Neural progenitor cell (in vitro differentiated cells): ENCODE data around the gene NOD1. TPM values are rescaled to one million over a fixed set of nuclear protein-coding genes. Genes with fewer than 3 reads are reported as not detected.
A peak's percentile ranks its signal among the peaks of the same experiment; 100 is the strongest.

Source experiments
- DNase-seq: peaks from one replicate; pipeline ENCODE4 v3.0.0-alpha.2; 2016; ENCODE audit warnings: low spot score
- H2AFZ ChIP-seq: fragments of 200-600 bp; sonication (generic); replicated peaks from 2 replicates; pipeline ENCODE4 v1.6.1; 2016; ENCODE audit warnings: antibody characterized with exemption
- H3F3A ChIP-seq: fragments of 200-600 bp; sonication (generic); 2 replicates; pipeline ENCODE4 v1.6.1; 2016; ENCODE audit warnings: antibody characterized with exemption, low read depth
- H3K27ac ChIP-seq: fragments of 200-600 bp; sonication (generic); 2 replicates; pipeline ENCODE4 v1.5.1; 2016; ENCODE audit warnings: mild to moderate bottlenecking
- H3K27me3 ChIP-seq: fragments of 200-600 bp; sonication (generic); 2 replicates; pipeline ENCODE4 v1.6.1; 2016; ENCODE audit warnings: mild to moderate bottlenecking, moderate library complexity
- H3K36me3 ChIP-seq: fragments of 200-600 bp; sonication (generic); 2 replicates; pipeline ENCODE4 v1.5.1; 2016
- H3K4me1 ChIP-seq: fragments of 200-600 bp; sonication (generic); 2 replicates; pipeline ENCODE4 v1.6.1; 2016; ENCODE audit warnings: mixed run types
- H3K4me2 ChIP-seq: fragments of 200-600 bp; sonication (generic); 2 replicates; pipeline ENCODE4 v1.6.1; 2016
- H3K4me3 ChIP-seq: fragments of 200-600 bp; sonication (generic); 2 replicates; pipeline ENCODE4 v1.5.1; 2016
- H3K79me2 ChIP-seq: fragments of 200-600 bp; sonication (generic); 2 replicates; pipeline ENCODE4 v1.6.1; 2016; ENCODE audit warnings: low read depth
- H3K9ac ChIP-seq: fragments of 200-600 bp; sonication (generic); 2 replicates; pipeline ENCODE4 v1.6.1; 2016
- H3K9me3 ChIP-seq: fragments of 200-600 bp; sonication (generic); 2 replicates; pipeline ENCODE4 v1.5.1; 2016; ENCODE audit warnings: low read depth
- H4K20me1 ChIP-seq: fragments of 200-600 bp; sonication (generic); 2 replicates; pipeline ENCODE4 v1.6.1; 2016; ENCODE audit warnings: low read depth
- H3K27ac Mint-ChIP-seq: 3 replicates; pipeline ENCODE4 v1.8.0; 2021; ENCODE audit warnings: mixed read lengths
- H3K27me3 Mint-ChIP-seq: 2 replicates; pipeline ENCODE4 v1.8.0; 2022; ENCODE audit warnings: low read depth, mild to moderate bottlenecking, inconsistent platforms, moderate library complexity, mixed read lengths; ENCODE audit not compliant: insufficient read depth
- H3K36me3 Mint-ChIP-seq: 3 replicates; pipeline ENCODE4 v1.8.0; 2021; ENCODE audit warnings: mixed read lengths
- H3K4me1 Mint-ChIP-seq: 3 replicates; pipeline ENCODE4 v1.8.0; 2021; ENCODE audit warnings: mixed read lengths
- H3K4me3 Mint-ChIP-seq: 3 replicates; pipeline ENCODE4 v1.8.0; 2021; ENCODE audit warnings: mild to moderate bottlenecking, moderate library complexity, mixed read lengths
- H3K9me3 Mint-ChIP-seq: 3 replicates; pipeline ENCODE4 v1.8.0; 2020; ENCODE audit warnings: mixed read lengths
- EZH2 ChIP-seq: fragments of 200-600 bp; sonication (generic); IDR thresholded peaks from 2 replicates; pipeline ENCODE4 v1.6.1; 2017; ENCODE audit warnings: antibody characterized with exemption, mild to moderate bottlenecking, moderate library complexity
- EZH2phosphoT487 ChIP-seq: fragments of 200-600 bp; sonication (generic); IDR thresholded peaks from 2 replicates; pipeline ENCODE4 v1.6.1; 2017; ENCODE audit warnings: antibody characterized with exemption
- total RNA-seq: library from RNA; depleted of rRNA; stranded (reverse); fragments of >200 nt; gene quantifications from 2 replicates; pipeline ENCODE4 v1.2.3, GENCODE V29; 2015; ENCODE audit warnings: low replicate concordance
- TF ChIP-seq, protein P1 (sequence below): fragments of 200-600 bp; sonication (generic); IDR thresholded peaks from 2 replicates; pipeline ENCODE4 v1.5.1; 2017; ENCODE audit warnings: antibody characterized with exemption, mild to moderate bottlenecking

The NOD1 gene
- total RNA-seq, 1 donor from 2014 or later = 5.0 TPM

DNA sequence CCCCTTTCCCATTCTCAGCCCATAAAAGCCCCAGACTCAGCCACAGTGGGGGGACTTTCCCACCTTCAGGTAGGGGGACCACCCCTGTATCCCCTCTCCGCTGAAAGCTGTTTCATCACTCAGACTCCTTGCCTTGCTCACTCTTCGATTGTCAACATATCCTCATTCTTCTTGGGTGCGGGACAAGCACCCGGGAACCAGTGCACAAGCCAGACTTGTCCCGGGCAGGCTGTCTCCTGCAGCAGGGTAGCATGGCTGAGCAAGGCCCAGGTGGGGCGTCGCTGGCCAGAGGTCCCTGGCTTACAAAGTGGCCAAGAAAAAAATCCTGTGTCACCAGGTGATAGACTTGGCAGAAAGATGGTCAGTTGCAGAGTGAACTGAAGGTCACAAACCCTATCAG is 64.7 kb downstream of the NOD1 start:
- no peaks in the 10 kb centered on the region for H3K27me3 ChIP-seq
- Mint-ChIP-seq H3K4me1 (no peaks in the 10 kb centered on the region), H3K36me3 (peaks cover 1% of the 10 kb centered on the region), H3K27ac (no peak overlapping the region), H3K9me3 (peaks cover 7% of the 10 kb centered on the region), H3K27me3 (peaks cover 3% of the 10 kb centered on the region), H3K4me3 (peak overlapping the region; percentile 31)
- H3F3A ChIP-seq = peaks cover 15% of the 10 kb centered on the region
- no peaks in the 10 kb centered on the region for H4K20me1 ChIP-seq
- TF ChIP-seq, protein P1, sequence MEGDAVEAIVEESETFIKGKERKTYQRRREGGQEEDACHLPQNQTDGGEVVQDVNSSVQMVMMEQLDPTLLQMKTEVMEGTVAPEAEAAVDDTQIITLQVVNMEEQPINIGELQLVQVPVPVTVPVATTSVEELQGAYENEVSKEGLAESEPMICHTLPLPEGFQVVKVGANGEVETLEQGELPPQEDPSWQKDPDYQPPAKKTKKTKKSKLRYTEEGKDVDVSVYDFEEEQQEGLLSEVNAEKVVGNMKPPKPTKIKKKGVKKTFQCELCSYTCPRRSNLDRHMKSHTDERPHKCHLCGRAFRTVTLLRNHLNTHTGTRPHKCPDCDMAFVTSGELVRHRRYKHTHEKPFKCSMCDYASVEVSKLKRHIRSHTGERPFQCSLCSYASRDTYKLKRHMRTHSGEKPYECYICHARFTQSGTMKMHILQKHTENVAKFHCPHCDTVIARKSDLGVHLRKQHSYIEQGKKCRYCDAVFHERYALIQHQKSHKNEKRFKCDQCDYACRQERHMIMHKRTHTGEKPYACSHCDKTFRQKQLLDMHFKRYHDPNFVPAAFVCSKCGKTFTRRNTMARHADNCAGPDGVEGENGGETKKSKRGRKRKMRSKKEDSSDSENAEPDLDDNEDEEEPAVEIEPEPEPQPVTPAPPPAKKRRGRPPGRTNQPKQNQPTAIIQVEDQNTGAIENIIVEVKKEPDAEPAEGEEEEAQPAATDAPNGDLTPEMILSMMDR = no peak
- TF ChIP-seq EZH2 (no peak), EZH2phosphoT487 (no peak)
- DNase-seq = no peak
- H3K4me2 ChIP-seq = no peak overlapping the region
- H3K9me3 ChIP-seq = no peaks in the 10 kb centered on the region
- H3K4me1 ChIP-seq = peaks cover 6% of the 10 kb centered on the region
- no peak overlapping the region for H3K9ac ChIP-seq
- H3K4me3 ChIP-seq = no peak overlapping the region
- H3K36me3 ChIP-seq = no peaks in the 10 kb centered on the region
- H3K27ac ChIP-seq = no peak overlapping the region
- H3K79me2 ChIP-seq = no peaks in the 10 kb centered on the region
- no peak overlapping the region for H2AFZ ChIP-seq

GRCh38 chr7:30412782-30413504 is 65.6 kb downstream of the NOD1 start:
- Histone ChIP-seq H3K4me3 (no peak overlapping the region), H3K27ac (no peak overlapping the region), H3K9ac (no peak overlapping the region), H3K4me2 (no peak overlapping the region), H3F3A (peaks cover 15% of the 10 kb centered on the region), H3K79me2 (no peaks in the 10 kb centered on the region), H4K20me1 (no peaks in the 10 kb centered on the region), H3K4me1 (peaks cover 6% of the 10 kb centered on the region), H2AFZ (peak overlapping the region; percentile 52), H3K27me3 (no peaks in the 10 kb centered on the region), H3K36me3 (no peaks in the 10 kb centered on the region), H3K9me3 (no peaks in the 10 kb centered on the region)
- Mint-ChIP-seq H3K4me1 (no peaks in the 10 kb centered on the region), H3K27me3 (peaks cover 3% of the 10 kb centered on the region), H3K36me3 (peaks cover 1% of the 10 kb centered on the region), H3K4me3 (no peak overlapping the region), H3K27ac (no peak overlapping the region), H3K9me3 (peaks cover 7% of the 10 kb centered on the region)
- TF ChIP-seq EZH2phosphoT487 = no peak
- TF ChIP-seq, protein P1 = peak; percentile 69
- TF ChIP-seq EZH2 = no peak
- peak; percentile 91 for DNase-seq

DNA sequence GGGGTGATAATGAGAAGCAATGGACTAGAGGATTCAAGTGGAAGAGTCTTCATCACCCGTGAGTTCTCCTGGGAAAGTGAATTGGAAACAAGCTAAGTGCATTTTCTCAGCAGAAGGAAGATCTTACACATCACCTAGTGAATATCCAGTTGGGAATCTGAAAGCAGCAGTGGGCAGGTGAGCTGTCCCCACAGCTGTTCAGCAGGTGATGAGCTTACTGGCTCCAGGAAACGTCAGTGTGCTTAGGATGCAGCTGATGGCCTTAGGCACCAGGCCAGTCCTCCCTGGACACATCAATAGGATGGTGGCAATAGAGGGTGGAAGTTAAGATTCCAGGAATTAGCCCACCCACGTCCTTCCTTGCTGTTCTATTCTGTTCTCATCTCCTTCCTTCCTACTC is 66.7 kb downstream of the NOD1 start:
- H3K36me3 ChIP-seq = no peaks in the 10 kb centered on the region
- H3K9me3 Mint-ChIP-seq = peaks cover 7% of the 10 kb centered on the region
- H3K9me3 ChIP-seq = no peaks in the 10 kb centered on the region
- no peak overlapping the region for H3K4me3 Mint-ChIP-seq
- no peak overlapping the region for H3K4me3 ChIP-seq
- DNase-seq = no peak
- no peaks in the 10 kb centered on the region for H3K27me3 ChIP-seq
- H4K20me1 ChIP-seq = no peaks in the 10 kb centered on the region
- TF ChIP-seq, protein P1 = no peak
- TF ChIP-seq EZH2 (no peak), EZH2phosphoT487 (no peak)
- H3K79me2 ChIP-seq = no peaks in the 10 kb centered on the region
- no peak overlapping the region for H2AFZ ChIP-seq
- H3K27ac ChIP-seq = no peak overlapping the region
- H3K27ac Mint-ChIP-seq = no peak overlapping the region
- no peak overlapping the region for H3K4me2 ChIP-seq
- peaks cover 15% of the 10 kb centered on the region for H3F3A ChIP-seq
- no peak overlapping the region for H3K9ac ChIP-seq
- no peaks in the 10 kb centered on the region for H3K4me1 Mint-ChIP-seq
- peaks cover 3% of the 10 kb centered on the region for H3K27me3 Mint-ChIP-seq
- peaks cover 1% of the 10 kb centered on the region for H3K36me3 Mint-ChIP-seq
- H3K4me1 ChIP-seq = peaks cover 6% of the 10 kb centered on the region
